ENCODE data around the gene SPATA3.

The SPATA3 gene

DNA sequence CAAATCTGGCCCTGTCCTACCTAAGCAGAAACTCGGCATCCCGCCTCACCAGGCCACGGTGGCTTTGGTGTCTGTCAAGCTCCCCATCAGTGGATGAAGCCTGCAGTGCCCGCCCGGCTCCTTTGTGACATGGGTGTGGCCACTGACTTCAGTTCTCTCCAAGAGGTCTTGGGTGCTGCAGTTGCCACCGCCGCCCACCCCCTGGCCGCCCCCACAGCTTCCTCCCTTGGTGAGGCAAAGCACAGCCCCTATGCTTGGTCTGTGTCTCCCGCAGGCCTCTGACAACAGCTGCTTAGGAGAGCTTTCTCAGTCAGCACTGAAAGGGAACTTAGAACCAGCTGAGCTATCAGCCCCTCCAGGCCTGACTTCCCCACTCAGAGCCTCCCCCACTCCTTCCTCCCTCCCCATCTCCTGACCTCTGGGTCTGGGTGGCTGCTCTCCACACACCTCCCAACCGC lies 48.0 kb upstream of the SPATA3 start:
- Histone ChIP-seq H3K36me3 (ENCODE audit: insufficient read depth, low read length) (no peaks in the 10 kb centered on the region), H4K20me1 (ENCODE audit: insufficient read depth, low read length) (no peaks in the 10 kb centered on the region), H3K4me2 (ENCODE audit: low read length) (no peak overlapping the region), H3K27me3 (ENCODE audit: insufficient read depth, low read length) (peaks cover 12% of the 10 kb centered on the region; the same call in 1 of the 2 replicates), H3K9me2 (ENCODE audit: low read depth, low read length) (no peaks in the 10 kb centered on the region), H3K4me3 (ENCODE audit: low read depth, low read length, poor library complexity, severe bottlenecking) (no peak overlapping the region), H3K9ac (ENCODE audit: low read length) (no peak overlapping the region), H3K4me1 (ENCODE audit: insufficient read depth, low read length, severe bottlenecking) (no peaks in the 10 kb centered on the region), H3K9me3 (ENCODE audit: low read length) (no peaks in the 10 kb centered on the region), H3F3A (ENCODE audit: insufficient read depth, low read length) (no peaks in the 10 kb centered on the region), H3K79me2 (ENCODE audit: insufficient read depth, low read length) (no peaks in the 10 kb centered on the region), H3K27ac (ENCODE audit: low read depth, low read length, poor library complexity, severe bottlenecking) (no peak overlapping the region), H2AFZ (ENCODE audit: low read length) (no peak overlapping the region)
- TF ChIP-seq, protein P1, sequence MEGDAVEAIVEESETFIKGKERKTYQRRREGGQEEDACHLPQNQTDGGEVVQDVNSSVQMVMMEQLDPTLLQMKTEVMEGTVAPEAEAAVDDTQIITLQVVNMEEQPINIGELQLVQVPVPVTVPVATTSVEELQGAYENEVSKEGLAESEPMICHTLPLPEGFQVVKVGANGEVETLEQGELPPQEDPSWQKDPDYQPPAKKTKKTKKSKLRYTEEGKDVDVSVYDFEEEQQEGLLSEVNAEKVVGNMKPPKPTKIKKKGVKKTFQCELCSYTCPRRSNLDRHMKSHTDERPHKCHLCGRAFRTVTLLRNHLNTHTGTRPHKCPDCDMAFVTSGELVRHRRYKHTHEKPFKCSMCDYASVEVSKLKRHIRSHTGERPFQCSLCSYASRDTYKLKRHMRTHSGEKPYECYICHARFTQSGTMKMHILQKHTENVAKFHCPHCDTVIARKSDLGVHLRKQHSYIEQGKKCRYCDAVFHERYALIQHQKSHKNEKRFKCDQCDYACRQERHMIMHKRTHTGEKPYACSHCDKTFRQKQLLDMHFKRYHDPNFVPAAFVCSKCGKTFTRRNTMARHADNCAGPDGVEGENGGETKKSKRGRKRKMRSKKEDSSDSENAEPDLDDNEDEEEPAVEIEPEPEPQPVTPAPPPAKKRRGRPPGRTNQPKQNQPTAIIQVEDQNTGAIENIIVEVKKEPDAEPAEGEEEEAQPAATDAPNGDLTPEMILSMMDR (IDR thresholded peaks at IDR 0.05; ENCODE audit: low read length), result no peak

DNA sequence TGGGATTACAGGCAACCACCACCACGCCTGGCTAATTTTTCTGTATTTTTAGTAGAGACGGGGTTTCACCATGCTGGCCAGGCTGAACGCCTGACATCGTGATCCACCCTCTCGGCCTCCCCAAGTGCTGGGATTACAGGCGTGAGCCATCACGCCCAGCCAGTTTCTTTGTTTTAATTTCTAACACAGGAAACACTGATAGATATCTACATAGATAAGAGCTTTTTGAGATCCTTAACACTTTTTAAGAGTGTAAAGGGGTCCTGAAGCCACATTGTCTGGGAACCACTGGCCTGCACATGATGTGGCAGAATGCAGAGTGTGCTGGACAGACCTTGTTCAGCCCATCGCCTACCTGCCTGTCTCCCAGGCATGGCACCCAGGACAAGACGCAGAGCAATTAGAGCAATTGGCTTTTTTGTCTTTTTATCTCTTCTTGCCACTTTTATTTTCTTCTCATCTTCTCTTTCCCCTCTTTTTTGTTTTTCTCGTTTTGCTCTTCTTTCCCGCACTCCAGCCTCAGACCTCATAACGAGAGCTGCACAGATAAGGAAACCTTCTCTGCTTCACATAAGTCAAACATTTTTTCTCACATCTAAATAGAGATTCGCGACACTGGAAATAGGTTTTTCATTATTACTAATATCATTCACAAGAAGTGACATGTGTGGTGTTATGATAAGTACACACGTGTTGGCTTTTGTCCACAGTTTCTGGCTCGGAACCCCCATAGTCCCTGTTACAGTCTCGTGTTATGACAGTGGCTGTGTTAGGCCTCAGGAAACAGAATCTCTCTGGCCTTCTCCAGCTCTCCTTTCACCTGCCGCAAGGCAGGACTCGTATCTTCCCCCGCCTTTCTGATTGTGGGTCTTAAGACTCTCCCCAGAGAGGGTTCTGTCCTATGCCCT lies 45.7 kb upstream of the SPATA3 start:
- Histone ChIP-seq H4K20me1 (ENCODE audit: insufficient read depth, low read length) (no peaks in the 10 kb centered on the region), H3K4me1 (ENCODE audit: insufficient read depth, low read length, severe bottlenecking) (no peaks in the 10 kb centered on the region), H3K9me3 (ENCODE audit: low read length) (no peaks in the 10 kb centered on the region), H3K79me2 (ENCODE audit: insufficient read depth, low read length) (no peaks in the 10 kb centered on the region), H3K36me3 (ENCODE audit: insufficient read depth, low read length) (no peaks in the 10 kb centered on the region), H3K27me3 (ENCODE audit: insufficient read depth, low read length) (peaks cover 7% of the 10 kb centered on the region; the same call in 1 of the 2 replicates), H3K4me3 (ENCODE audit: low read depth, low read length, poor library complexity, severe bottlenecking) (no peak overlapping the region), H3K4me2 (ENCODE audit: low read length) (no peak overlapping the region), H3K9ac (ENCODE audit: low read length) (no peak overlapping the region), H3K9me2 (ENCODE audit: low read depth, low read length) (no peaks in the 10 kb centered on the region), H3F3A (ENCODE audit: insufficient read depth, low read length) (no peaks in the 10 kb centered on the region), H2AFZ (ENCODE audit: low read length) (no peak overlapping the region), H3K27ac (ENCODE audit: low read depth, low read length, poor library complexity, severe bottlenecking) (no peak overlapping the region)
- TF ChIP-seq, protein P1 (IDR thresholded peaks at IDR 0.05; ENCODE audit: low read length), result no peak
- no peak for TF ChIP-seq EZH2 (IDR thresholded peaks at IDR 0.05; ENCODE audit: borderline replicate concordance, low read length)

DNA sequence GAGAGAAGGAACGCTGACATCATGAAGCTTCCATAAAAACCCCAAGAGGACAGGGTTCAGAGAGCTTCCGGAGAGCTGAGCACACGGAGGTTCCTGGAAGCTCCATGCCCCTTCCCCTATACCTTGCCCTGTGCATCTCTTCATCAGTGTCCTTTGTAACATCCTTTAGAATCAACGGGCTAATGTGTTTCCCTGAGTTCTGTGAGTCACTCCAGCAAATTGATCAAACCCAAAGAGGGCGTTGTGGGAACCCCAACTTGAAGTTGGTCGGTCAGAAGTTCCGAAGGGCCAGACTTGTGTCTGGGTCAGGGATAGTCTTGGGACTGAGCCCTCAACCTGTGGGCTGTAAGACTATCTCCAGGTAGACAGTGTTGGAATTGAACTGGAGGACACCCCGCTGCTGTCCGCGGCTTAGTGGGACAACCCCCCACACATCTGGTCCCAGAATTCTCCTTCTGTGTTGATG lies 45.0 kb upstream of the SPATA3 start:
- Histone ChIP-seq H3F3A (ENCODE audit: insufficient read depth, low read length) (no peaks in the 10 kb centered on the region), H4K20me1 (ENCODE audit: insufficient read depth, low read length) (no peaks in the 10 kb centered on the region), H3K4me2 (ENCODE audit: low read length) (no peak overlapping the region), H3K36me3 (ENCODE audit: insufficient read depth, low read length) (no peaks in the 10 kb centered on the region), H3K27me3 (ENCODE audit: insufficient read depth, low read length) (peaks cover 7% of the 10 kb centered on the region; the same call in 1 of the 2 replicates), H3K9me2 (ENCODE audit: low read depth, low read length) (no peaks in the 10 kb centered on the region), H3K4me3 (ENCODE audit: low read depth, low read length, poor library complexity, severe bottlenecking) (no peak overlapping the region), H3K27ac (ENCODE audit: low read depth, low read length, poor library complexity, severe bottlenecking) (no peak overlapping the region), H2AFZ (ENCODE audit: low read length) (no peak overlapping the region), H3K79me2 (ENCODE audit: insufficient read depth, low read length) (no peaks in the 10 kb centered on the region), H3K9ac (ENCODE audit: low read length) (no peak overlapping the region), H3K4me1 (ENCODE audit: insufficient read depth, low read length, severe bottlenecking) (no peaks in the 10 kb centered on the region), H3K9me3 (ENCODE audit: low read length) (no peaks in the 10 kb centered on the region)
- TF ChIP-seq, protein P1 (IDR thresholded peaks at IDR 0.05; ENCODE audit: low read length), result no peak
- TF ChIP-seq EZH2 (IDR thresholded peaks at IDR 0.05; ENCODE audit: borderline replicate concordance, low read length), result no peak

All from OCI-LY1 (cell line).